MV-4-11 (cell line): ENCODE measurements around the gene NOC3L.

Experiments used
- DNase-seq: peaks from one replicate; lab custom pipeline; 2025; lab: John Stamatoyannopoulos, UW

Gene NOC3L

DNA sequence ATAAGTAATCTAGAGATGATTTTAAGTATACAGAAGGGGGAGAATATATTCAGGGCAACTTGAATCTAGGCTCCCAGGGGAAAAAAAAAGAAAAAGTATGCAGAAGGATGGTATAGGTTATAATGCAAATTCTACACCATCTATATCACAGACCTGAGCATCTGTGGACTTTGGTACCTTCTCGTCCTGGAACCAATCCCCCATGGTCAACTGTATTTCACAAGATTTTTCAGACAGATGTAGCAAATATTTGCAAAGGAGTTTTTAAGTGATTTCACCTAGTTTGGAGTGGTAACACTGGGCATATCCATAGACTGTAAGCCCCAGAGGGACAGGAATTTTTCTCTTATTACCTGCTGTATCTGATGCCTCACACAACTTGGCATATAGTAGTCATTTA is 58.8 kb downstream of the NOC3L start:
- DNase-seq, result no peak

DNA sequence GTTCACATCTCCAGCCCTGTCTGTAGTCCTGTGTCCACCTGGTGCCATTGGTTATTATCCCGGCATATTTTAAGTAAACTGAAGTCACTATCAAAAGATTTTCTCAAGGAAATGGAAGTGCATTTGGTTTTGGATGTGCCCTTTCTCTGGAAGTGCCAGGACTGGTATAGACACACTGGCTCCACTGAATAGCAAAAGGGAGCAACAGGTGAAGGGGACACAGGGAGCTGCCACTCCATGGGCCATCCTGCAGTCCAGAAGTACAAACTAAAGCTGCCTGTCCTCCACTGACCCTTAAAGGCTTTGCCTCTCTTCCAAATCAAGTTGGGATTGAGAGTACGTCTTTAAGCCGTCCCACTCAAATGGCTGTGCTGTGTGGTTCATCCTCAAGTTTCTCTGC is 62.7 kb downstream of the NOC3L start:
- DNase-seq, result no peak

DNA sequence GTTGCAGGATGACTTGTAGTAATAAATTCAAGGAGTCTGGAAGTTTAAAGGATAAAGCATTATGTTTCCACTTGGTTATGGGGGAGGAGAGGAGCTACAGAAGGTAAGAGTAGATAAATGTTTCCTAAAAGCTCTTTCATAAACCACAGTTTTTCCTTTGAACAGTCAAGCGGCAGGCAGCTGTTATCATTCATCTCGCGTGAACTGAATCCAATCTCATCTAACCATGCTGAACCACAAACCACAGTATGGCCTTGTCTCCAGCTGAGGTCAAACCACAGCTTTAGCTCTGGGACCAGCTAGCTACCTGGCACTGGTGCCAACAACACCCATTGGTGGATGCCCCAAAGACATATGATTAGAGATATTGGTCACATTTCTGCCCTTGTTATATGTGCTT is 63.3 kb downstream of the NOC3L start:
- DNase-seq, result peak; percentile 73

DNA sequence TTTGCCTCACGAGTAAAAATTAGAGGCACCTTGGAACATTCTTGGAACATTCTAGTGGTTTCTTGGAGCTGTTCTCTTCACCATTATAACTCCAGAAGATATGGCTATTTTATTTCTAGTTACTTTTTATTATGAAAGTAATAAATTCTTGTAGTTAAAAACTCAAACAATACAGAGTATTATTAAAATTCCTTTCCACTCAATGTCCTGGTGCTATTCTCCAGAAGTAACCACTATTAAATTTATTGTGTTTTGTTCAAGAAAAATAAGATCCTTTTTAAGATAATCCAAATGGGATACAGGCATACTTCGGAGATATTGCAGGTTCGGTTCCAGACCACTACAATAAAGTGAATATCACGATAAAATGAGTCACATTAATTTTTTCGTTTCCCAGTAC is 68.6 kb downstream of the NOC3L start:
- DNase-seq, result no peak

DNA sequence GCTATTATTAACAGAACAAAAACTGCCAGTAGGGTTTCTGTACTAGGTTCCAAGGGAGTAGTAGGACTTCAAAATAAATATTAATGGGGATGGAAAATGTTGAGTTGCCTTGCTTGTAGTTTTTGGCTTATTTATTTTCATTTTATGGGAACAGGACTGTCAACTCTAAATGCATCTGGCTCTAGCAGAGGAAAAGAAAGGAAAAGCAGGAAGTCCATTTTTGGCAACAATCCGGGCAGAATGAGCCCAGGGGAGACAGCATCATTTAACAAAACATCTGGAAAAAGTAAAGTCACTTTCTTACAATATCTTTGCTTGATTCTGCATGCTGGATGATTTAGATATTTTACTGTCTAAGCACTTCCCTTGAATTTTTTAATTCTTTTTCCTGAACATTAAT is 69.4 kb downstream of the NOC3L start:
- no peak for DNase-seq

DNA sequence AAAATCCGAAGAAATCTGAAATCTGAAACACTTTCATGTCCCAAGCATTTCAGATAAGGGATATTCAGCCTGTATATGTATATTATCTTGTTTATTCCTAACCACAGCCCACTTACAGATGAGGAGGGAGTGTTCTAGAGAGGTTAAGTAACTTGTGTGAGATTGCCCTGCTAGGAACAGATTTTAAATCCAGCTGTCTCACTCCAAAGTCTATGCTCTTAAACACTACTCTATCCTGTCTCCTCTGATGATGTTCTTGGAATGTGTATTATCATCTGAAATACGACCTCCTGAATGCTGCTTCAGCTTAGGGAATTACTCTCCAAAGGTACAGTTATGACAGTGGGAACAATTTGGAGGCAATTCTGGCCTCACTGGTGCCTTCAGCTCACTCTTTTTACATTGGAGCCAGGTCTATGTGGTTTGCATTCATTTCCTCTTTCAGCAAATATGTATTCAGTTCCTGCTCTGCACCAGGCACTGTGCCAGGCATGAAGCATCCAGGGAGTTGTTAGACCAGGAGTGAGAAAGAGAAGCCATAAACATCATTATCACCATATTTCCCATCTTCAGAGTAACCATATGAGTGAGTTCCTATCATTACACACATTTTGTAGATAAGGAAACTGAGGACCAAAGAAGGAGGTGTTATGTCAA is 70.2 kb downstream of the NOC3L start:
- peak; percentile 54 for DNase-seq

DNA sequence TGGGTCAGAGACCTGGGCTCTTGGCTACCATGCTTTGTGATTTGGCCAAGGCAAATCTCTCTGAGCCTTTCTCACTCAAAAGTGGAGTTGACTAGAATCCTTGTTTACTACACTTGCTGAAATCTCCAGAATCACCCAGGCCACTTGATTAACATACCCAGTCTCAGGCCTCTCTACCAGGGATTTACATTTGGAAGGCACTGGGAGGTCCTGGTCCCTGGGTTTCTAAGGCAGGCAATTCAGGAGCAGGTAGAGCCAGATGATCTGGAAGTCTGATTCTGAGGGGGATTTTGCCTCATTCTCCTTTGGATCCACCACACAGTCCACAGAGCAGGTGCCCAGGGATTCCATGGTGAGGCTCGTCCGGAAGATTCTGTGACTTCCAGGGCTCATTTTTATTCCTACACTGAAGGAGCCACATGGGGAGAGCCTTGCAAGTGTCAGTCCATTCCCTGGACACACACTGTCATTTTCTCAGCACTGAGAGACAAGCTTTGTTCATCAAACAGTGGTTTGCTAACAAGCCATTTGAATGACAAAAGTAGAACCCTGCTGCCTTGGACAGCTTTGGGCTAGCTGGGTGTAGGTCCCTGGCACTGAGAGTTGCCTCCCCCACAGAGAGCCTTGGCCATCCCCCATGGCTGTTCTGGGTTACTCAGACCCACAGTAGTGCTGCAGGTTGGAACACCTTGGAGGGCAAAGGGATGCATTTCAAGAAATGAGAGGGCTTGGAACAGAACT is 74.2 kb downstream of the NOC3L start:
- no peak for DNase-seq

DNA sequence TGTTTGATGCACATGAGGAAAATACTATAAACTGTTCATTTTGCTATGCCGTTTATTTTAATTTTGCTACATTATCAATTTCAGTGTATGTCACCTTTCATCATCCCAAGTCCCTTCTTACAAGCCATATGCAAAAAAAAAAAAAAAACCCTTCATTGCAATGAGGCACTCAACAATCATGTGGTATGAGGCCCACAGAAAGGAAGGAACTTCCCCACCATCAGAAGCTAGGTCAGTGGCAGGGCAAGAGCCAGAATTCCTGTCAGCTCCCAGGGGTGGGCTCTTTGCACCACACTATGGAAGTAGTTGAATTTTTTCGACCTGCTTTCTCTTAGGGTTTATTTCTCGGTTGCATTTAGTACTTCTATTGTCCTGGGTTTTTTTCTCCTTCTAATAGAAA is 75.4 kb downstream of the NOC3L start:
- DNase-seq, result no peak

DNA sequence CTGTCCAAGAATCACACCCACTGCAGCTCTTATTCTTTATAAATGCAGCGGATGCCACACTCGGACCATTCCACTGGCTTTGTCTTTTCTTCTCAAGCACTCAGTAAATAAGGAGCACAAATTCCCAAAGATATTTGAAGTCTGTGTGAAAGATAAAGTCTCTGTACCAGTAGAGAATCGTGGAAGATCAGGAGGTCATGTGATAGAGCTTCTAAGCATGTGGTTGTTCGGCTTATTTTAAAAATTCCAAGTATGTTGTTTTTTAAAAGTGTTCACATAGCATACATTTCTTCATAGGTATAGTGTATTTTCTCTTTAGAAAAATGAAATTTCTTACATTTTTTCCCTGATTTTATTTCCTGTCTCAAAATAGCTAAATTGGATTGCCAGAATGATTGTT is 75.8 kb downstream of the NOC3L start:
- DNase-seq, result no peak

DNA sequence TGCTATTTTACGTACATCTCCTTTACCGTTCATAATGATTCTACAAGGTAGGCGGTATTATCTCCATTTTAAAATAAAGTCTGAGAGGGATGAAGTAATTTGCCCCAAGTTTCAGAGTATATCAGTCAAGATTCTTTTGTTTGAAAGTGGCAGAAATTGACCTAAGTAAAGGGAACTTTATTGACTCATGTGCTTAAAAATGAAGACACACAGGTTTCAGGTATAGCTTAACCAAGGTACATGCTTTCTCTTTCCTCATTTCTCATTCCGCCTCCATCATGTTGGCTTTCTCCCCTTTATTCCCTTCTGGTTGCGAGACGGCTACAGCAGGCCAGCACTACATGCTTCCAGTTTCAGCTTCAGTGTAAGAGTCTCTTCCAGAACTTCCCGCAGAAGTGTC is 77.5 kb downstream of the NOC3L start:
- DNase-seq, result no peak
